SKM-1 treated with dmso at 0.1 percent for 144 hours (cell line): ENCODE results near the gene NFATC4.

Experiments used
- DNase-seq: peaks from one replicate; lab custom pipeline; 2025; ENCODE audit not compliant: unreplicated experiment; lab: John Stamatoyannopoulos, UW

Gene NFATC4

DNA sequence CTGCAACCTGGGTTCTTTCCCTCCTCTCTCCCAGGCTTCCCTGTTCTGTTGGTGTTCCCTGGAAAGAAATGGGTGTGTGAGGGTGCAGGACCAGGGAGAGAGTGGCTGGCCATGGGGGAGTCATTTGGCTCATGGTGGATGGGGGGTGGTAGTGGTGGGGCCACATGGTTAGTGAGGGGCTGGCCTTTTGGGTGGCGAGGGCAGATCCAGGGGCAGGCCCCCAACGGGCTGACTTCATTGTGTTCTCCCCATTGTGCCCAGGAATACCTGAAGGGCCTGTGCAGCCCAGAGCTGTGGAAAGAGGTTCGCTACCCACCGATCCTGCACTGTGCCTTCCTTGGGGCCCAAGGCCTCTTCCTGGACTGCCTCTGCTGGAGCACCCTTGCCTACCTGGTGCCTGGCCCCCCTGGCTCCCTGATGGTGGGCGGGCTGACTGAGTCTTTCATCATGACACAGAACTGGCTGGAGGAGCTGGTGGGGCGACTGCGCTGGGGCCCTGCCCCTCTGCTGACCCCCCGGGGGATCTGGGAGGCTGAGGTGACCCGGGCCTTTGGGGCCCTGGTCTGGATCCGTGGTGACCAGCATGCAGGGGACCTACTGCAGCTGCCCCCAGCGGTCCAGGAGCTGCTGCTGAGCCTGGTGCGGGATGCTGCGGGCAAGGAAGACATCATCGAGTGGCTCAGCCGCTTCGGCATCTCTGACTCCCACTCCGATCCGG lies 39.8 kb downstream of the NFATC4 start:
- DNase-seq, result no peak

- DNase-seq, result no peak
These were observed 40.8 kb downstream of the NFATC4 start for GRCh38 chr14:24408764-24409163.

DNA sequence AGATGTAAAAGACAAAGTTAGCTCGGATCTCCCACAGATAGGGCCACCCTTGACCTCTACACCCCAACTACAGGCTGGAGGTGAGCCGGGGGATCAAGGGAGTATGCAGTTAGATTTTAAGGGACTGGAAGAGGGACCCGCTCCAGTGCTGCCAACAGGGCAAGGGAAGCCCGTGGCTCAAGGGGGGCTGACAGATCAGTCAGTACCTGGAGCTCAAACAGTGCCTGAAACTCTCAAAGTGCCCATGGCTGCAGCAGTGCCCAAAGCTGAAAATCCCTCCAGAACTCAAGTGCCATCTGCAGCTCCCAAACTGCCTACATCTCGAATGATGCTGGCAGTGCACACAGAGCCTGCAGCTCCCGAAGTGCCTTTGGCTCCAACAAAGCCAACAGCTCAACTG lies 41.2 kb downstream of the NFATC4 start:
- no peak for DNase-seq

- DNase-seq, result no peak
These were observed 42.0 kb downstream of the NFATC4 start for GRCh38 chr14:24409956-24410355.

GRCh38 chr14:24411443-24412389 lies 43.7 kb downstream of the NFATC4 start:
- peak; percentile 9 for DNase-seq

GRCh38 chr14:24414077-24414476 lies 46.1 kb downstream of the NFATC4 start:
- DNase-seq, result no peak

GRCh38 chr14:24414732-24415420 lies 46.9 kb downstream of the NFATC4 start:
- DNase-seq, result no peak

DNA sequence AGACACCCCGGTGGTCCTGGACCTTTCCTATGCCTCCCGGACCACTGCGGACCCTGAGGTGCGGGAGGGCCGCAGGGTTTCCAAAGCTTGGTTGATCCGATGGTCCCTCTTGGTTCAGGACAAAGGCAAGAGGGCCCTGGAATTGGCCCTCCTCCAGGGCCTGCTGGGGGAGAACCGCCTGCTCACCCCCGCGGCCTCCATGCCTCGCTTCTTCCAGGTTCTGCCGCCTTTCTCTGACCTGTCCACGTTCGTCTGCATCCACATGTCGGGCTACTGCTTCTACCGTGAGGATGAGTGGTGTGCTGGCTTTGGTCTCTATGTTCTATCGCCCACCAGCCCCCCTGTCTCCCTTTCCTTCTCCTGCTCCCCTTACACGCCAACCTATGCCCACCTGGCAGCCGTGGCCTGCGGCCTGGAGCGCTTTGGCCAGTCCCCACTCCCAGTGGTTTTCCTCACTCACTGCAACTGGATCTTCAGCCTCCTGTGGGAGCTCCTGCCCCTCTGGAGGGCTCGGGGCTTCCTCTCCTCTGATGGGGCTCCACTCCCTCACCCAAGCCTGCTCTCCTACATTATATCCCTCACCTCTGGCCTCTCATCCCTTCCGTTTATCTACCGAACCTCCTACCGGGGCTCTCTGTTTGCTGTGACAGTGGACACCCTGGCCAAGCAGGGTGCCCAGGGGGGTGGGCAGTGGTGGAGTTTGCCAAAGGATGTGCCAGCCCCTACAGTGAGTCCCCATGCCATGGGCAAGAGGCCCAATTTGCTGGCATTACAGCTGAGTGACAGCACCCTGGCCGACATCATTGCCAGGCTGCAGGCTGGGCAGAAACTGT lies 47.7 kb downstream of the NFATC4 start:
- DNase-seq, result no peak

GRCh38 chr14:24416254-24416931 lies 48.4 kb downstream of the NFATC4 start:
- DNase-seq, result no peak

GRCh38 chr14:24416932-24417619 lies 49.1 kb downstream of the NFATC4 start:
- no peak for DNase-seq

DNA sequence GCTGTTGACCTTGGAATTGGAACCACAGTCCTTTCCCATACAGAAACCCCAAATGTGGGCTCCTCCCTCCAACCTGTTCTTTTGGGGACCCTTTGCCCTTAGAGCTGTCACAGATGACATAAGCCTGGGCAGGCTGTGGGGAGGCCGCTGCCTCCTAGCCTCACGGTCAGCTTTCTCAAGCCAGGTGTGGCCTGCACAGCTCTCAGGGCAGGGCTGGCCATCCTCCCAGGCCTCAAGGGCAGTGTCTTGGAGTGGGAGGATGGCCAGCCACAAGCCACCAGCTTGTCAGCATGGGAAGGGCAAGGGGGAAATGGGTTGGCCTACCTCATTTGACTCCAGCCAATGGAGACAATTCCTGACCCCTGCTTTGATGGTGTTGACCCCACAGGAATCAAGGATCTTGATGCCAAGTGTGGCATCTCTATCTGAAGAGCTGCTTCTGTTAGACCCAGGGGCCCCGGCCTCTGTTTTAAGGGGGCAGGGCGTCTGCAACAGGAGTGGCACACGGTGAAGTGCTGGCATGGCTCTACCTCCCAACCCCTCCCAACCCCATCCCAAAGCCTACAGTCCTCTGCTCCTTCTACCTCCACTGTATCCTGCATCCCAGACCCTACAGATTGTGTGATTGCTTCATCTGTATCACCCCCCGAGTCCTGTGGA lies 50.0 kb downstream of the NFATC4 start:
- DNase-seq, result no peak

- DNase-seq, result no peak
These were observed 50.5 kb downstream of the NFATC4 start for GRCh38 chr14:24418492-24418873.

DNA sequence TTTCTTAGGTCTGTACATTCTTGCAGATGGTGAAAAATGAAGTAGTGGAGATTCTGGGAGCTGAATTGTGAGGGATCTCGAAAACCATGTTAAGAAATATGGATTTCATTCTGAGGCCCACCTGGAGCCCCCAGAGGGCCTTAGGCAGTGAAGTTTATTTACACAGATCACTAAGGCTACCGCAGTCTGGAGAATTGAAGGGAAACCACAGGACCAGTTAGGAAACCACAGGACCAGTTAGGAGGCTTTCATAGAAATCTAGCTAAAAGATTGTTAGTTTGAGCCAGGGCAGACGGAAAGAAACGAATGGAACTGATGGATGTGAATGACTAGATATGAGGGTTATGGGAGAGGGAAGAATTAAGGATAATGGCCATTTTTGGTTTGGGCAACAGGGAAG lies 54.3 kb downstream of the NFATC4 start:
- DNase-seq, result no peak

- DNase-seq, result no peak
These were observed 55.0 kb downstream of the NFATC4 start for GRCh38 chr14:24422694-24423601.

DNA sequence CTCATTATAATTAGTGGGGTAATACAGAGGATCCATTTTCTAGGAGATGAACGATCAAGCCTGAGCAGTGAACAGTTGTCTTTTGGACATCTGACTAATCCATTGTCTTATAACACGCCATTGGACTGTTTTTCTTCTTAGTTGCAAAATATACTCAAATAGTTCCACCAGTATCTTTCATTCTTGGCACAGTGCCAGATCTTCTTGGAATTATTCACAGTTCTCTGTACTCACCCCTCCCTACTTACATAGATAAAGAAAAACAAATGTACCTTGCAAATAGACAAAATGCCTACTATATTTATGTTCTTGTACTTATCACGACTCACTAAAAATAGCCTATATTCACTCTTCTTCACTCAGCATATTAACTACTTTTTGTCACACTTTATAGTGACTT lies 57.7 kb downstream of the NFATC4 start:
- no peak for DNase-seq

DNA sequence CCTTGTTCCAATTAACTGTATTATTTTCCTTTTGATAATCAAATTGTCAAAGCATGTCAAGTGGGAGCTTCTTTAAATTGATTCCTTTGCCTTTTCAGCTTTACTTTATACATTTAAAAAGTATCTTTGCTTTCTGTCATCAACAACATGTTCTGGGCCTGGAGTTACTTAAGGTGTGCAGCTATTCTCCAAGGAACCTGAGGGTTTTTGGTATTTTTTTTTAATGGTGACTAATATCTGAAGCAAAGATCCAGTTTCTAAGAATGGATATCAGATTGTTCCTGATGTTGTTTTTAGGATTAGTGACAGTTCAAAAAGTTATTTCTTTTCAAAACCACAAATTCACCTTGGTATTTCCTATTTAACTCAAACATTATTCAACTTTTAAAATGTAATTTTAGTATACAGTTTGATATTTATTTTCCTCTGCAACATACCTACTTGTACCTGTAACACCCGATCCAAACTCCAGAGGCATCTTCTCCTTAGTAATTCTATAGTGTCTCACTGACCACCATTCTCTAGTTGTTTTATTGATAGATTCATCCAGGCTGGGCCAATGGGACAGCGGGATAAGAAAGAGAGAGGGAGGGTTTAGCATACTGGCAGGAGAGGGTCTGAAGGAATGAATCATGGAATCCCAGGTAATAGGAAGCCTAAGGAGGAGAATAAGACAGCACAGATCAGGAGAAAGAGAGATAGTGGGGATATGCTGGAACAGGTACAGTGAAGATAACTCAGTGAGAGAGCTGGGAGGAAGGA lies 58.3 kb downstream of the NFATC4 start:
- DNase-seq, result no peak

DNA sequence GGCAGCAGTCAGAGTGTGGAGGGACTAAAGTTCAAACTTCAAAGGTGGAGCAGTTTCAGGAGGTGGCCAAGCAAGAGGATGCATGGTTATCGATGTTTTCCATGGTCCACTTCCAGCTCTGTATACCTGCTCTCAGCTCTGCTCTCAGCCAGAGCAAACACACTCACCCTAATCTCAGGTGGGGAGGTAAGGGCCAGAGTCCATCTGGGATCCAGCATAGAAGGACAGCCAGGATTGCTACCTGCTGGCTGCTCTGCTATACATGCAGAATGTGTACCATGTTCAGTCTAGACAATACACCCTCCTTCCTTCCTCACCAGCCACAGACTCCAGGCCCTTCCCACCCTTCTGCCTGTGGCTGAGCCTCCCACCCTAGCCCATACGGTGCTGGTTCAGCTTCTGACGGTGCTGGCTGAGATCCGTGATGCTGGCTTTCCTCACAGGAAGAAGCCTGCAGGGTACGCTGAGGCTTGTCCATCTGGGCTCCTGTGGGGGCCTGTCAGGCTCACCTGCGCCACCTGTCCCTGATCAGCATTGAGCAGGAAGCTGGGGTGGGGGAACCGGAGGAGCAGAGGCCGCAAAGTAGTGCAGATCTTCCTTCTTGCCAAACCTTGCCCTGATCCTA lies 59.0 kb downstream of the NFATC4 start:
- no peak for DNase-seq
